Activated T-helper 17 cell treated with anti-CD3 and anti-CD28 coated beads, Interleukin-2, amount 50 U/mL, for 72 hours (primary cell): Measurements from ENCODE around the gene EVPL. TPM values are rescaled to one million over a fixed set of nuclear protein-coding genes. Genes with fewer than 3 reads are reported as not detected.
"Not testable (repeated sequence)": the region's sequence is repeated elsewhere in the genome, so short reads cannot be mapped to it uniquely, and the experiment has no call there.

ENCODE experiments used
- ATAC-seq: fragments of 150-1000 bp; cut with Tn5 transposase; replicated peaks from 2 replicates; pipeline ENCODE4 v1.10.0; 2021; ENCODE audit warnings: mild to moderate bottlenecking, moderate library complexity
- H3K27ac Mint-ChIP-seq: one replicate; pipeline ENCODE4 v1.8.0; 2022; ENCODE audit warnings: mixed read lengths
- H3K27me3 Mint-ChIP-seq: one replicate; pipeline ENCODE4 v1.8.0; 2022; ENCODE audit warnings: mixed read lengths
- H3K36me3 Mint-ChIP-seq: one replicate; pipeline ENCODE4 v1.8.0; 2022; ENCODE audit warnings: low read depth, mild to moderate bottlenecking, mixed read lengths
- H3K4me1 Mint-ChIP-seq: one replicate; pipeline ENCODE4 v1.8.0; 2022; ENCODE audit warnings: mixed read lengths
- H3K4me3 Mint-ChIP-seq: one replicate; pipeline ENCODE4 v1.8.0; 2022; ENCODE audit warnings: mild to moderate bottlenecking, mixed read lengths
- H3K9me3 Mint-ChIP-seq: one replicate; pipeline ENCODE4 v1.8.0; 2022; ENCODE audit warnings: mixed read lengths
- total RNA-seq, 2 donors: library from RNA; stranded (reverse); gene quantifications; one replicate each; pipeline ENCODE4 v1.2.3, GENCODE V29; 2022

The EVPL gene
- total RNA-seq, 2 donors from 2014 or later, result 0.11 TPM; not detected in 1

GRCh38 chr17:76051561-76051960 lies 24.5 kb upstream of the EVPL start:
- Mint-ChIP-seq H3K36me3 (peaks cover 99% of the 10 kb centered on the region), H3K27ac (peak overlapping the region; percentile 81), H3K9me3 (no peaks in the 10 kb centered on the region)

GRCh38 chr17:76050538-76051467 lies 23.7 kb upstream of the EVPL start:
- peaks cover 30% of the 10 kb centered on the region for H3K4me1 Mint-ChIP-seq
- peak; percentile 38 for ATAC-seq
- H3K4me3 Mint-ChIP-seq, result no peak overlapping the region
- no peaks in the 10 kb centered on the region for H3K9me3 Mint-ChIP-seq
- peaks cover 99% of the 10 kb centered on the region for H3K36me3 Mint-ChIP-seq
- H3K27ac Mint-ChIP-seq, result peak overlapping the region; percentile 81
- no peaks in the 10 kb centered on the region for H3K27me3 Mint-ChIP-seq

More at GRCh38 chr17:76051561-76051960, 24.5 kb upstream of the EVPL start:
- no peaks in the 10 kb centered on the region for H3K27me3 Mint-ChIP-seq
- no peak overlapping the region for H3K4me3 Mint-ChIP-seq
- peaks cover 34% of the 10 kb centered on the region for H3K4me1 Mint-ChIP-seq
- no peak for ATAC-seq

GRCh38 chr17:76049836-76050537 lies 22.9 kb upstream of the EVPL start:
- Mint-ChIP-seq H3K9me3 (no peaks in the 10 kb centered on the region), H3K4me1 (peaks cover 30% of the 10 kb centered on the region), H3K4me3 (no peak overlapping the region), H3K36me3 (peaks cover 99% of the 10 kb centered on the region), H3K27me3 (no peaks in the 10 kb centered on the region), H3K27ac (peak overlapping the region; percentile 81)
- ATAC-seq, result no peak

- H3K27ac Mint-ChIP-seq, result peak overlapping the region; percentile 81
- peak overlapping the region; percentile 21 for H3K4me3 Mint-ChIP-seq
- H3K27me3 Mint-ChIP-seq, result no peaks in the 10 kb centered on the region
- peaks cover 99% of the 10 kb centered on the region for H3K36me3 Mint-ChIP-seq
- ATAC-seq, result no peak
- peaks cover 30% of the 10 kb centered on the region for H3K4me1 Mint-ChIP-seq
- no peaks in the 10 kb centered on the region for H3K9me3 Mint-ChIP-seq
Observed at GRCh38 chr17:76049239-76049638, 22.1 kb upstream of the EVPL start.

- peak; percentile 39 for ATAC-seq
- no peaks in the 10 kb centered on the region for H3K27me3 Mint-ChIP-seq
- H3K4me3 Mint-ChIP-seq, result peak overlapping the region; percentile 21
- peak overlapping the region; percentile 81 for H3K27ac Mint-ChIP-seq
- H3K9me3 Mint-ChIP-seq, result no peaks in the 10 kb centered on the region
- peaks cover 99% of the 10 kb centered on the region for H3K36me3 Mint-ChIP-seq
- H3K4me1 Mint-ChIP-seq, result peaks cover 25% of the 10 kb centered on the region
Observed at GRCh38 chr17:76048711-76049110, 21.6 kb upstream of the EVPL start.

GRCh38 chr17:76048025-76048605 lies 21.0 kb upstream of the EVPL start:
- H3K27ac Mint-ChIP-seq, result peak overlapping the region; percentile 81
- H3K36me3 Mint-ChIP-seq, result peaks cover 99% of the 10 kb centered on the region
- no peak overlapping the region for H3K4me3 Mint-ChIP-seq
- H3K9me3 Mint-ChIP-seq, result no peaks in the 10 kb centered on the region
- peaks cover 20% of the 10 kb centered on the region for H3K4me1 Mint-ChIP-seq
- ATAC-seq, result no peak
- H3K27me3 Mint-ChIP-seq, result no peaks in the 10 kb centered on the region

- H3K27me3 Mint-ChIP-seq, result no peaks in the 10 kb centered on the region
- H3K9me3 Mint-ChIP-seq, result no peaks in the 10 kb centered on the region
- ATAC-seq, result no peak
- H3K4me3 Mint-ChIP-seq, result no peak overlapping the region
- peaks cover 15% of the 10 kb centered on the region for H3K4me1 Mint-ChIP-seq
- H3K27ac Mint-ChIP-seq, result no peak overlapping the region
- peaks cover 99% of the 10 kb centered on the region for H3K36me3 Mint-ChIP-seq
Observed at GRCh38 chr17:76046064-76046463, 19.0 kb upstream of the EVPL start.

- not testable (repeated sequence) for H3K27me3 Mint-ChIP-seq, ATAC-seq, H3K9me3 Mint-ChIP-seq, H3K4me3 Mint-ChIP-seq, H3K4me1 Mint-ChIP-seq
- peak overlapping the region; percentile 52 for H3K27ac Mint-ChIP-seq
- H3K36me3 Mint-ChIP-seq, result peaks cover 99% of the 10 kb centered on the region
Observed at GRCh38 chr17:76044475-76045007, 17.4 kb upstream of the EVPL start.

GRCh38 chr17:76042868-76043267 lies 15.8 kb upstream of the EVPL start:
- H3K27me3 Mint-ChIP-seq, H3K4me1 Mint-ChIP-seq, ATAC-seq, H3K4me3 Mint-ChIP-seq, H3K27ac Mint-ChIP-seq, H3K9me3 Mint-ChIP-seq: not testable (repeated sequence)
- peaks cover 99% of the 10 kb centered on the region for H3K36me3 Mint-ChIP-seq

- no peaks in the 10 kb centered on the region for H3K9me3 Mint-ChIP-seq
- peaks cover 76% of the 10 kb centered on the region for H3K36me3 Mint-ChIP-seq
- no peak overlapping the region for H3K27ac Mint-ChIP-seq
- no peak for ATAC-seq
- no peak overlapping the region for H3K4me3 Mint-ChIP-seq
- no peaks in the 10 kb centered on the region for H3K27me3 Mint-ChIP-seq
- H3K4me1 Mint-ChIP-seq, result no peaks in the 10 kb centered on the region
Observed at GRCh38 chr17:76040376-76040775, 13.3 kb upstream of the EVPL start.

- no peak for ATAC-seq
- Mint-ChIP-seq H3K4me3 (no peak overlapping the region), H3K9me3 (no peaks in the 10 kb centered on the region), H3K36me3 (peaks cover 63% of the 10 kb centered on the region), H3K27ac (peak overlapping the region; percentile 0), H3K27me3 (no peaks in the 10 kb centered on the region), H3K4me1 (no peaks in the 10 kb centered on the region)
Observed at GRCh38 chr17:76039121-76039520, 12.0 kb upstream of the EVPL start.

GRCh38 chr17:76038050-76038449 lies 10.9 kb upstream of the EVPL start:
- Mint-ChIP-seq H3K9me3 (no peaks in the 10 kb centered on the region), H3K36me3 (peaks cover 52% of the 10 kb centered on the region), H3K4me3 (no peak overlapping the region), H3K4me1 (no peaks in the 10 kb centered on the region), H3K27ac (no peak overlapping the region), H3K27me3 (no peaks in the 10 kb centered on the region)
- no peak for ATAC-seq

- Mint-ChIP-seq H3K27ac (no peak overlapping the region), H3K27me3 (no peaks in the 10 kb centered on the region), H3K4me1 (no peaks in the 10 kb centered on the region), H3K9me3 (no peaks in the 10 kb centered on the region), H3K36me3 (peaks cover 39% of the 10 kb centered on the region), H3K4me3 (no peak overlapping the region)
- ATAC-seq, result no peak
Observed at GRCh38 chr17:76036497-76037261, 9.6 kb upstream of the EVPL start.
